ENCODE measurements around the gene MCOLN2.

GRCh38 chr1:84930831-84931230 is 66.1 kb downstream of the MCOLN2 start:
- TF ChIP-seq CTCF (IDR thresholded peaks at IDR 0.05; ENCODE audit: poor library complexity, severe bottlenecking) (no peak), SMC3 (conservative IDR thresholded peaks at IDR 0.05; ENCODE audit: poor library complexity) (no peak), TAF1 (IDR thresholded peaks at IDR 0.05; ENCODE audit: low read depth) (no peak)
